Ovary (tissue), 9 donors: ENCODE results near the gene RSPH6A. TPM values are rescaled to one million over a fixed set of nuclear protein-coding genes. Genes with fewer than 3 reads are reported as not detected.

Experiments used
- DNase-seq, 5 donors: peaks; one replicate each; pipeline ENCODE4 v3.0.0-alpha.2; 2019 to 2020
- H3K27ac ChIP-seq, 2 donors: fragments of 200-600 bp; one replicate each; pipeline versions ENCODE4 v1.5.1 to v1.8.0; 2019 to 2022
- H3K27me3 ChIP-seq: fragments of 200-600 bp; one replicate; pipeline ENCODE4 v1.8.0; 2022
- H3K36me3 ChIP-seq: fragments of 200-600 bp; sonication (generic); one replicate; pipeline ENCODE4 v1.5.1; 2019
- H3K4me1 ChIP-seq: one replicate; pipeline ENCODE4 v1.8.1; 2013; ENCODE audit warnings: mild to moderate bottlenecking, moderate library complexity; ENCODE audit not compliant: insufficient read depth
- H3K4me3 ChIP-seq: fragments of 200-600 bp; sonication (generic); one replicate; pipeline ENCODE4 v1.5.1; 2017
- H3K9me3 ChIP-seq, 2 donors: fragments of 200-600 bp in 1 of 2; sonication (generic) in 1 of 2; one replicate each; pipeline versions ENCODE4 v1.5.1 to v1.8.1; 2013 to 2019; ENCODE audit warnings: mild to moderate bottlenecking in 1 of 2, moderate library complexity in 1 of 2
- CTCF ChIP-seq, 3 donors: fragments of 450-650 bp in 2 of 3; fragments of 200-600 bp in 1 of 3; IDR thresholded peaks; one replicate each; pipeline versions ENCODE4 v1.5.1 to v1.8.0; 2016 to 2022; ENCODE audit warnings: antibody characterized with exemption in 3 of 3, mild to moderate bottlenecking in 1 of 3
- EP300 ChIP-seq: sonication (generic); formaldehyde crosslinking; IDR thresholded peaks from one replicate; pipeline ENCODE4 v1.6.1; 2017; ENCODE audit warnings: antibody characterized with exemption
- POLR2A ChIP-seq: fragments of 450-650 bp; IDR thresholded peaks from one replicate; pipeline ENCODE4 v1.6.1; 2017; ENCODE audit warnings: antibody characterized with exemption, mild to moderate bottlenecking, moderate library complexity
- WGBS, 3 donors: extraction: QIAGEN DNeasy Blood & Tissue Kit in 1 of 3; methylation state at CpG; one replicate each; pipeline versions ENCODE4 v1.1.5 to v1.1.7; 2013 to 2017; 5-methylcytosine and 5-hydroxymethylcytosine counted together
- intact Hi-C, 4 donors: fragments of 100-400 bp; cut with DNase I; formaldehyde crosslinking; loops; one replicate each; pipeline versions ENCODE4 v1.11.0 to v1.15.1; 2022 to 2023
- polyA plus RNA-seq, 2 donors: library from polyadenylated mRNA; stranded (reverse); fragments of 200-250 nt in 1 of 2; fragments of 350-450 nt in 1 of 2; fragmentation: Illumina TruSeq in 1 of 2; extraction: RNeasy Lipid Tissue Mini Kit (QIAGEN cat#74804) in 1 of 2; gene quantifications; one replicate each; pipeline ENCODE4 v1.2.3, GENCODE V29; 2013 to 2014
- total RNA-seq, 7 donors: library from RNA; depleted of rRNA in 2 of 7; stranded (reverse); fragments of >200 nt in 2 of 7; fragmentation: NEBNext Ultra II Directional in 3 of 7; extraction: Animal tissue kit (Norgen Biotek cat#: 25700) in 3 of 7; gene quantifications; one replicate each; pipeline versions ENCODE4 v1.1.0 to v1.2.4, GENCODE V29; 2016 to 2023
- donor health status: DM: no; HTN: no; CAD: no; lungs with moderate emphysema.
- donor health status: DM: no; HTN: no; CAD: no.
- donor health status: Bipolar disorder and iron deficiency.
- donor health status: DM: yes; HTN: yes; CAD: no.
- donor health status: DM: no; HTN: no; CAD: no.
- donor health status: DM: yes; HTN: yes; CAD: no.

Gene RSPH6A
- total and polyA plus RNA-seq, 9 donors: 0.13 to 0.15 TPM; not detected in 7

- H3K4me3 ChIP-seq: no peak overlapping the region
- no peaks in the 10 kb centered on the region for H3K27me3 ChIP-seq
- DNase-seq: no peak
- WGBS, 3 donors: 93 to 97% (median 95%) methylated on average over 14 of the region's 14 CpGs
- H3K27ac ChIP-seq: no peak overlapping the region
- TF ChIP-seq POLR2A (no peak), CTCF (IDR thresholded peaks at IDR 0.05) (no peak), EP300 (no peak)
- no peaks in the 10 kb centered on the region for H3K9me3 ChIP-seq
- intact Hi-C loops: no loop called here
- no peaks in the 10 kb centered on the region for H3K4me1 ChIP-seq
- H3K36me3 ChIP-seq: no peaks in the 10 kb centered on the region
These were observed 27.1 kb upstream of the RSPH6A start for GRCh38 chr19:45842198-45842597.

- intact Hi-C loops: no loop called here
- DNase-seq: no peak
These were observed 19.9 kb upstream of the RSPH6A start for GRCh38 chr19:45834970-45835369.

GRCh38 chr19:45828945-45829344, 13.8 kb upstream of the RSPH6A start:
- Histone ChIP-seq H3K27me3 (no peaks in the 10 kb centered on the region), H3K4me1 (no peaks in the 10 kb centered on the region), H3K36me3 (no peaks in the 10 kb centered on the region), H3K27ac (no peak overlapping the region), H3K9me3 (no peaks in the 10 kb centered on the region), H3K4me3 (no peak overlapping the region)
- DNase-seq: no peak
- intact Hi-C loops: no loop called here
- TF ChIP-seq POLR2A: no peak
- TF ChIP-seq EP300: no peak
- no peak for TF ChIP-seq CTCF (IDR thresholded peaks at IDR 0.05)
- 93 to 94% (median 94%) methylated on average over 16 of the region's 16 CpGs for WGBS, 3 donors

More at GRCh38 chr19:45834970-45835369, 19.9 kb upstream of the RSPH6A start:
- 85 to 91% (median 87%) methylated on average over 7 of the region's 7 CpGs for WGBS, 3 donors
- Histone ChIP-seq H3K27ac (no peak overlapping the region), H3K9me3 (no peaks in the 10 kb centered on the region), H3K4me3 (no peak overlapping the region), H3K27me3 (no peaks in the 10 kb centered on the region), H3K36me3 (no peaks in the 10 kb centered on the region), H3K4me1 (no peaks in the 10 kb centered on the region)
- TF ChIP-seq CTCF (IDR thresholded peaks at IDR 0.05): no peak
- no peak for TF ChIP-seq EP300
- no peak for TF ChIP-seq POLR2A

- H3K36me3 ChIP-seq: no peaks in the 10 kb centered on the region
- no peaks in the 10 kb centered on the region for H3K9me3 ChIP-seq
- intact Hi-C loops: no loop called here
- WGBS, 3 donors: 82 to 84% (median 82%) methylated on average over 9 of the region's 9 CpGs
- no peaks in the 10 kb centered on the region for H3K4me1 ChIP-seq
- TF ChIP-seq POLR2A: no peak
- no peak for TF ChIP-seq EP300
- TF ChIP-seq CTCF (IDR thresholded peaks at IDR 0.05): no peak
- no peak for DNase-seq
- no peak overlapping the region for H3K27ac ChIP-seq
- H3K4me3 ChIP-seq: no peak overlapping the region
- H3K27me3 ChIP-seq: no peaks in the 10 kb centered on the region
These were observed 13.4 kb upstream of the RSPH6A start for GRCh38 chr19:45828523-45828922.
